Glutamatergic neuron (in vitro differentiated cells): ENCODE results near the gene KCNIP1. TPM values are rescaled to one million over a fixed set of nuclear protein-coding genes. Genes with fewer than 3 reads are reported as not detected.

Experiments used
- DNase-seq: peaks from one replicate; pipeline ENCODE4 v3.0.0; 2022
- H3K27ac Mint-ChIP-seq: one replicate; pipeline ENCODE4 v1.8.0; 2020; ENCODE audit warnings: mild to moderate bottlenecking, mixed read lengths, inconsistent platforms; ENCODE audit not compliant: unreplicated experiment
- H3K27me3 Mint-ChIP-seq: one replicate; pipeline ENCODE4 v1.8.0; 2020; ENCODE audit warnings: mild to moderate bottlenecking, moderate library complexity, mixed read lengths, inconsistent platforms; ENCODE audit not compliant: unreplicated experiment
- H3K36me3 Mint-ChIP-seq: one replicate; pipeline ENCODE4 v1.8.0; 2020; ENCODE audit warnings: mild to moderate bottlenecking, mixed read lengths, inconsistent platforms; ENCODE audit not compliant: unreplicated experiment
- H3K4me1 Mint-ChIP-seq: one replicate; pipeline ENCODE4 v1.8.0; 2020; ENCODE audit warnings: mild to moderate bottlenecking, low read depth, mixed read lengths, inconsistent platforms; ENCODE audit not compliant: unreplicated experiment
- H3K4me3 Mint-ChIP-seq: one replicate; pipeline ENCODE4 v1.8.0; 2020; ENCODE audit warnings: mild to moderate bottlenecking, mixed read lengths, inconsistent platforms; ENCODE audit not compliant: unreplicated experiment
- H3K9me3 Mint-ChIP-seq: one replicate; pipeline ENCODE4 v1.8.0; 2020; ENCODE audit warnings: mild to moderate bottlenecking, moderate library complexity, mixed read lengths, inconsistent platforms; ENCODE audit not compliant: unreplicated experiment
- CTCF ChIP-seq: fragments of 200-600 bp; sonication (generic); IDR thresholded peaks from one replicate; pipeline ENCODE4 v1.5.0; 2021; ENCODE audit not compliant: partially characterized antibody, unreplicated experiment
- total RNA-seq: library from RNA; stranded (reverse); fragmentation: NEBNext Ultra II Directional; extraction: Animal tissue kit (Norgen Biotek cat#: 25700); gene quantifications from one replicate; pipeline ENCODE4 v1.2.1, GENCODE V29; 2021; ENCODE audit not compliant: unreplicated experiment

The KCNIP1 gene
- total RNA-seq, 1 donor from 2014 or later, result 0.47 TPM

DNA sequence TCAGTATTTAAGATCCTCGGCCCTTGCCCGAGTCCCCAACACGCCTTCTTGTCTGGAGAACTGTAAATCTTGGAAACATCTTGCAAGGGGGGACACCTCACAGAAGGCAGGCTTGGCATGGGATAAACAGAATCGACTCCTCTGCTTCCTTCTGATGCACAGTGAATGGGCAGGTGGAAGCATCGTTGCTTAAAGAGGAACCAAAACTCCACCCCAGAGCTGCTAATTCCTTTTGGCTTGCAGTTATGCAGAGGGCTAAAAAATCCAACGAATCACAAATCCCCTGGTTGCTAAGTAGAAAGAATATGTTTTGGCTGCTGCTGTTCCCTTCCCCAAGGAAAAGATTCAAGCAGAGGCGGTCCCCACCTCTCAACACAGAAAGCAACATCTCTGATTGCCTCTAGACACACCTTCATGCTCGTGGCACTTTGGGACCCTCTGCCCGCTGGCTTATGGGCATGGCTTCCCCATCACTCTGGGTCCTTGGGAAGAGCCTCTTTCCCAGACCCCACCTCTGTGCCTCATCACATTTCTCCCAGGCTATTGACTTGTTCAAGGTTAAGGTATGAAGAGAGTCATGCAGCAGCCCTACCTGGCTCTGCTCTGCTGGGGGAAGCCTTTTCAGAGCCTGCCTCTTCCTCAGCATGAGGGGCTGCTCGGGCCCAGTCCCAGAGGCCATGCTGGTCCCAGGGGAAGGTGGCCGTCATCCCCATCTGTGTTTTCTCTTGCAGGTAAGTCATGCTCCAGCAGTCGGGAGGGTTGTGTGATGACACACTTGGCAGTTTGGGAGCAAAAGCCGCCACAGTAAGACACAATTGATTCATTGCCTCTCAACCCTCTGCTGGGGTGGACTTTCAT, 137.1 kb downstream of the KCNIP1 start:
- no peak overlapping the region for H3K27ac Mint-ChIP-seq
- no peaks in the 10 kb centered on the region for H3K36me3 Mint-ChIP-seq
- H3K27me3 Mint-ChIP-seq, result peaks cover 7% of the 10 kb centered on the region
- peaks cover 5% of the 10 kb centered on the region for H3K4me1 Mint-ChIP-seq
- no peak for TF ChIP-seq CTCF
- DNase-seq, result no peak
- H3K9me3 Mint-ChIP-seq, result no peaks in the 10 kb centered on the region
- no peak overlapping the region for H3K4me3 Mint-ChIP-seq

GRCh38 chr5:170641589-170642031, 137.8 kb downstream of the KCNIP1 start:
- no peak overlapping the region for H3K4me3 Mint-ChIP-seq
- peaks cover 7% of the 10 kb centered on the region for H3K27me3 Mint-ChIP-seq
- no peak overlapping the region for H3K27ac Mint-ChIP-seq
- no peak for DNase-seq
- H3K9me3 Mint-ChIP-seq, result no peaks in the 10 kb centered on the region
- H3K36me3 Mint-ChIP-seq, result no peaks in the 10 kb centered on the region
- peaks cover 5% of the 10 kb centered on the region for H3K4me1 Mint-ChIP-seq
- TF ChIP-seq CTCF, result no peak

GRCh38 chr5:170642066-170642735, 138.4 kb downstream of the KCNIP1 start:
- TF ChIP-seq CTCF, result no peak
- no peak overlapping the region for H3K27ac Mint-ChIP-seq
- no peaks in the 10 kb centered on the region for H3K36me3 Mint-ChIP-seq
- no peak for DNase-seq
- H3K9me3 Mint-ChIP-seq, result no peaks in the 10 kb centered on the region
- H3K4me3 Mint-ChIP-seq, result no peak overlapping the region
- peaks cover 6% of the 10 kb centered on the region for H3K27me3 Mint-ChIP-seq
- peaks cover 5% of the 10 kb centered on the region for H3K4me1 Mint-ChIP-seq

- no peak for TF ChIP-seq CTCF
- Mint-ChIP-seq H3K27me3 (peaks cover 4% of the 10 kb centered on the region), H3K27ac (no peak overlapping the region), H3K4me1 (peaks cover 5% of the 10 kb centered on the region), H3K36me3 (no peaks in the 10 kb centered on the region), H3K4me3 (no peak overlapping the region), H3K9me3 (no peaks in the 10 kb centered on the region)
- no peak for DNase-seq
Measured at GRCh38 chr5:170642776-170643436, 139.1 kb downstream of the KCNIP1 start.
